Measurements from ENCODE around the gene NIPAL1.

NIPAL1 gene

DNA sequence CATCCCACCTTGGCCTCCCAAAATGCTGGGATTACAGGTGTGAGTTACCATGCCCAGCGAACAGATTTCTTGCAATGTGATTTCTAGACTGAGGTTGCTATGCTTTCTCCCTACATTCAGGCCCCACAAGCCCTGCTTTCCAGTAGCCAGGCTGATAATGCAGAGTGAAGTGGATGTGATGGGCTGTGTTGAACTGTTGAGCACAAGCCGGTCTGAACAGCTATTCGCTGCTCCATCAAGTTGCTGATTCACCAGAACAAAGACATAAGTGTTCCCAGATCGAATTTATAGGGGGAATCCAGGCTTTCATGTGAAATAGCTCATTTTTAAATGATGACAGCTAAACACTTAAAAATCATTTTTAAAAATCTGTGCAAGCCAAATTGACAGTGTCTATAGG is 8.0 kb downstream of the NIPAL1 start:
- DNase-seq (ENCODE audit: low read depth in 2 of 2): no peak
- no peak overlapping the region for H3K4me3 ChIP-seq (replicated peaks in 1 of 2; ENCODE audit: low read depth in 2 of 2, low read length in 2 of 2)
- TF ChIP-seq, protein P1, sequence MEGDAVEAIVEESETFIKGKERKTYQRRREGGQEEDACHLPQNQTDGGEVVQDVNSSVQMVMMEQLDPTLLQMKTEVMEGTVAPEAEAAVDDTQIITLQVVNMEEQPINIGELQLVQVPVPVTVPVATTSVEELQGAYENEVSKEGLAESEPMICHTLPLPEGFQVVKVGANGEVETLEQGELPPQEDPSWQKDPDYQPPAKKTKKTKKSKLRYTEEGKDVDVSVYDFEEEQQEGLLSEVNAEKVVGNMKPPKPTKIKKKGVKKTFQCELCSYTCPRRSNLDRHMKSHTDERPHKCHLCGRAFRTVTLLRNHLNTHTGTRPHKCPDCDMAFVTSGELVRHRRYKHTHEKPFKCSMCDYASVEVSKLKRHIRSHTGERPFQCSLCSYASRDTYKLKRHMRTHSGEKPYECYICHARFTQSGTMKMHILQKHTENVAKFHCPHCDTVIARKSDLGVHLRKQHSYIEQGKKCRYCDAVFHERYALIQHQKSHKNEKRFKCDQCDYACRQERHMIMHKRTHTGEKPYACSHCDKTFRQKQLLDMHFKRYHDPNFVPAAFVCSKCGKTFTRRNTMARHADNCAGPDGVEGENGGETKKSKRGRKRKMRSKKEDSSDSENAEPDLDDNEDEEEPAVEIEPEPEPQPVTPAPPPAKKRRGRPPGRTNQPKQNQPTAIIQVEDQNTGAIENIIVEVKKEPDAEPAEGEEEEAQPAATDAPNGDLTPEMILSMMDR (IDR thresholded peaks at IDR 0.05; ENCODE audit: low read depth, low read length): no peak

- DNase-seq (ENCODE audit: low read depth in 2 of 2): peak; percentile 19 to 39
- TF ChIP-seq, protein P1 (IDR thresholded peaks at IDR 0.05; ENCODE audit: low read depth, low read length): no peak
- H3K4me3 ChIP-seq (replicated peaks in 1 of 2; ENCODE audit: low read depth in 2 of 2, low read length in 2 of 2): no peak overlapping the region
Measured at GRCh38 chr4:48025005-48025404, 8.4 kb downstream of the NIPAL1 start.

- no peak overlapping the region for H3K4me3 ChIP-seq (replicated peaks in 1 of 2; ENCODE audit: low read depth in 2 of 2, low read length in 2 of 2)
- DNase-seq (ENCODE audit: low read depth in 2 of 2): no peak
- TF ChIP-seq, protein P1 (IDR thresholded peaks at IDR 0.05; ENCODE audit: low read depth, low read length): no peak
Measured at GRCh38 chr4:48027653-48028052, 11.1 kb downstream of the NIPAL1 start.

DNA sequence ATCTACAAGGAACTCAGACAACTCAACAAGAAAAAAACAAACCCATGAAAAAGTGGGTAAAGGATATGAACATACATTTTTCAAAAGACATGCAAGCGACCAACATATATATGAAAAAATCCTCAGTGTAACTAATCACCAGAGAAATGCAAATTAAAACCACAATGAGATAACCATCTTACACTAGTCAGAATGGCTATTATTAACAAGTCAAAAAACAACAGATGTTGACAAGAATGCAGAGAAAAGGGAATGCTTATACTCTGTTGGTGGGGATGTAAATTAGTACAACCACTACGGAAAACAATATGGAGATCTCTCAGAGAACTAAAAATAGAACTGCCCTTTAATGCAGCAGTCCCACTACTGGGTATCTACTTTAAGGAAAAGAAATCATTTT is 12.1 kb downstream of the NIPAL1 start:
- no peak for DNase-seq (ENCODE audit: low read depth in 2 of 2)
- TF ChIP-seq, protein P1 (IDR thresholded peaks at IDR 0.05; ENCODE audit: low read depth, low read length): no peak
- no peak overlapping the region for H3K4me3 ChIP-seq (replicated peaks in 1 of 2; ENCODE audit: low read depth in 2 of 2, low read length in 2 of 2)

DNA sequence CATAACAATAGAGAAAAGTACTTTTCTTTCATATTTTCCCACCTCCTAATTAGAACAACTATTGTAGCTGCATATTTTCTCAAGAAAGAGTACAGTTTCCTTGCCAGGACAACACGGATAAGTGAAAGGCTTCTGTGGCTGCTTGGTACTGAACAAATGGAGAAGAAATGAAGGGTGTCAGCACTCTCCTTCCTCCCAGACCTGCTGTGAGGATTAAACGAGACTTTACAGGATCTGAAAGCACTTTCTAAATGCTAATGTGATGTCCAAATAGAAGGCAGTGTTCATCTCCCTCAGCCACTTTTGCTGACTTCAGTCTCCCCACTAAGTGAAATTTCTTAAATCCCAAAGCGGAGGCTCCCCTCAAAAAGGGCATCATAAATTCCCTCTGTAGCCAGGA is 13.9 kb downstream of the NIPAL1 start:
- DNase-seq (ENCODE audit: low read depth in 2 of 2): no peak
- H3K4me3 ChIP-seq (replicated peaks in 1 of 2; ENCODE audit: low read depth in 2 of 2, low read length in 2 of 2): no peak overlapping the region
- TF ChIP-seq, protein P1 (IDR thresholded peaks at IDR 0.05; ENCODE audit: low read depth, low read length): no peak

DNA sequence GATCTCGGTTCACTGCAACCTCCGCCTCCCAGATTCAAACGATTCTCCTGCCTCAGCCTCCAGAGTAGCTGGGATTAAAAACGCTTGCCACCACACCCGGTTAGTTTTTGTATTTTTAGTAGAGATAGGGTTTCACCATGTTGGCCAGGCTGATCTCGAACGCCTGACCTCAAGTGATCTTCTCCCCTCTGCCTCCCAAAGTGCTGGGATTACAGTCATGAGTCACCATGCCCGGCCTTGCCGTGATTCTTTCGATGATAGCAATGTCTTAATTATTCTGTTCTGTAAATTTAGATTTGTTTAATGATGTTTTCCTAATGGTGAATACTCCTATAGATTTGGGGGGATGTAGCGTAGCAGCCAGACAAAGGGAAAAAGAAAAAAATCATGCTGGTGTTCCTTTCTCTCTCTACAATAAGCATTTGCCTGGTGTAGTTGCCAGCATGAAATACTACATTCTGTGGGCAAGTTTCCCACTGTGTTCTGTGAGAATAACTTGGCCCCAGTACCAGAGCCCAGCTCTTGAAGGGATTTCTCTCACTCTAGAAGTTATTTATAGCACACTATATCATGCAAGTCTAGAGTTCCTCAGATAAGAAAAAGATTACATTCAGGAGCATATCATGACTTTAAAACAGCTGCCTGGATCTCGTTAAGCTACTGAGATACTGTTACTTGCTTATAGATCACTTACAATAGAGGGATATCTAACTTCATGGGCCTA is 15.4 kb downstream of the NIPAL1 start:
- no peak overlapping the region for H3K4me3 ChIP-seq (replicated peaks in 1 of 2; ENCODE audit: low read depth in 2 of 2, low read length in 2 of 2)
- TF ChIP-seq, protein P1 (IDR thresholded peaks at IDR 0.05; ENCODE audit: low read depth, low read length): no peak
- peak in 1 of 2 donors; percentile 82 for DNase-seq (ENCODE audit: low read depth in 2 of 2)

DNA sequence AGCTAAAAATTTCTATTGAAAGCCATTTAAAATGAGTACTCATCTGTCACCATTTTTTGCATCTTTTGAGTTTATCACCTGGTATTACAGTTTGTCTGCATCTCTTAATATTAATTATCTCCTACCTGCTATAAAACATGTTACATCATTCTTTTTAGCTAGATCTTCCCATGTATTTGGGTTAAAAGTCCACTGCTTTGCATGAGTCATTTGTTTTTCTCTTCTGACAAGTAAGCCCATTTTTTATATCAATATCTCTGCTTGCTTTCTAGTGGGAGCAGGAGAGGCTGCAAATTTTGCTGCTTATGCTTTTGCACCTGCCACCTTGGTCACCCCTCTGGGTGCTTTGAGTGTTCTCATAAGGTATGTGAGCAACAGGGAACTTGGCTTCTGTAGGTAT is 16.1 kb downstream of the NIPAL1 start:
- no peak overlapping the region for H3K4me3 ChIP-seq (replicated peaks in 1 of 2; ENCODE audit: low read depth in 2 of 2, low read length in 2 of 2)
- DNase-seq (ENCODE audit: low read depth in 2 of 2): peak; percentile 11 to 27
- TF ChIP-seq, protein P1 (IDR thresholded peaks at IDR 0.05; ENCODE audit: low read depth, low read length): no peak

Data from cardiac fibroblast (primary cell).